ENCODE results near the gene FGD2.

- TF ChIP-seq CTCF (IDR thresholded peaks at IDR 0.05; ENCODE audit: low read length) (no peak), EZH2 (IDR thresholded peaks at IDR 0.05; ENCODE audit: borderline replicate concordance, low read length) (no peak)
These were observed 63.2 kb downstream of the FGD2 start for GRCh38 chr6:37068356-37069270.

Measured in OCI-LY1 (cell line).